Left cardiac atrium (tissue), 4 donors: ENCODE data around the gene TCF12. TPM values are rescaled to one million over a fixed set of nuclear protein-coding genes. Genes with fewer than 3 reads are reported as not detected.

Experiments used
- ATAC-seq, 2 donors: fragments of 200-7000 bp; cut with Tn5 transposase; one replicate each; pipeline ENCODE4 v1.9.1; 2020; ENCODE audit warnings: mild to moderate bottlenecking in 2 of 2, moderate library complexity in 2 of 2
- DNase-seq: peaks from one replicate; pipeline ENCODE4 v3.0.0-alpha.2; 2020
- intact Hi-C, 2 donors: fragments of 100-400 bp; cut with DNase I; formaldehyde crosslinking; loops; one replicate each; pipeline versions ENCODE4 v1.14.1 to v1.15.1; 2022 to 2023
- long read RNA-seq: library from polyadenylated mRNA; unstranded; transcript quantifications from one replicate; pipeline ENCODE4 v2.0.0, GENCODE V29; 2021
- total RNA-seq, 2 donors: library from RNA; stranded (reverse); fragmentation: NEBNext Ultra II Directional; extraction: Animal tissue kit (Norgen Biotek cat#: 25700); gene quantifications; one replicate each; pipeline ENCODE4 v1.2.1, GENCODE V29; 2021
- donor health status: DM: no; HTN: yes; CAD: no.
- donor health status: DM: no; HTN: yes; CAD: no; lungs with severe emphysema.
- donor health status: DM: yes; HTN: yes; CAD: no.
- donor health status: Dilated cardiomyopathy.

The TCF12 gene
- total RNA-seq, result 10 to 100 TPM; 44.0 to 53.9 TPM
- long read RNA-seq, full-length matches to known transcripts, result 15 of 49 reads
- long read RNA-seq, partial matches to known transcripts, result 20 of 49 reads
- long read RNA-seq, other reads (novel, unspliced or antisense), result 14 of 49 reads

DNA sequence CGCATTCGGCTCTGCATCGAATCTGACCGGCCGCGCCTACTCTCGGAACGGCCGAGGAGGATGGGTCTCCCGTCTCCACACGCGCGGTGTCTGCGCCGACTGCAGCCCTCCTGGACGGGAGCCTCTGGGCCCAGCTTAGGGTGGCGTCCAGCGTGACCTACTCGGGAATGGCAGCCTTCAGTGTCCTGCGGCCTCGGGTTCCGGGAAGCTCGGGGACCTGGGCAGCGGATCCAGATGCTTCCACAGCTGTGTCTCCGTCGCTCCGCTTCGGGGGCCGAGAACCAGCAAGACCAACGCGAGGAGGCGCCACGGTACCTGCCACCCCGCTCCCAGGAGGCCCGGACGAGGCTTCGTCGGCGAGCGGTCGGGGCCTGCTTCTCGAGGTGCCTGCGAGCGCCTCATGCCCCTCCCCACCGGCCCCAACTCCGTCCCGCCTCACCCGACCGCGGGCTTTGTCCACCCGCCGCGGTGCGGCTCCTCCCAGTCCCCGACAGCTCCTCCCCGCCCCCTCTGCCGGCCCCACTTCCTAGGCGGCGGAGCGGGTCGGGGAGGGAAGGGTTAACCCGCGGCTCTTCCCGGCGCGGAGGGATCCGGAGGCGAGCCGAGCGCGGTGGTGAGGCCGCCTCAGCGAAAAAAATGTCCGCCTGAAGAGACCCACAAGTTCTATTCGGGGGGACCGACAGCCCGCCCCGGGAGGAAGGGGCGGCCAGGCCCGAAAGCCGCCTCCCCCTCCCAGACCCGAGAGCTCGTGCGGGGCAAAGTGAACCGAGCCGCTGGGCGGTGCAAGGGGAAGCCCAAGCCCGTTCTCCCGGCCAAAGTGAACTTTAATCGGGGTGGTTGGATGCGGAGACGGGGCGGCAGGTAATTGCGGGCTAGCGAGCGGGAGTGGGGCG is at the start of gene TCF12:
TCF12 (plus strand) TSS at position 599 of the 893 bp plus-strand sequence. CDS start 1,270 bp downstream, outside the sequence.
- peak; percentile 95 to 98 for ATAC-seq
- intact Hi-C loops, result loop anchor here (1.0 to 10.0 kb wide), 2 partner anchors 31 to 217 kb away; no protein-coding TSS in a partner anchor
- DNase-seq, result peak; percentile 96

DNA sequence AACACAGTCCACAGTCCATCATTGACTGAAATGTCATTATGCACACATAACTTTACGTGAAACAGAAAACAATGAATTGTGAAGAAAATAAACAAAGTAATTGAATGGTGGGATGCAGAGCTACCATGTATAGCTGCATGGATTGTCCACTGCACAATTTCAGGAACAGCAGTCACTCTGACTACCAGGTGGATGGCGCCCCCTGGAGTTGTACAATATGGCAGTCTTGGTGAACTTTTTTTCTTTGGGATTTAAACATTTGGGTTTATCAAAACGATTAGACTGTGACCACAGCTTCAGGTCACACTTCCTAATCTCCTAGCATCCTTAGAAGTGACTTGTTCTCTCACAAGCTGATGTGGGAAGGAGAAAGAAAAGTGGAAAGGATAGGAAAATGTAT is 48.9 kb upstream of the TCF12 start:
- peak; percentile 57 for DNase-seq
- intact Hi-C loops, result loop anchor here (5.0 to 10.0 kb wide), 2 partner anchors 47 to 375 kb away; no protein-coding TSS in a partner anchor
- ATAC-seq, result no peak

DNA sequence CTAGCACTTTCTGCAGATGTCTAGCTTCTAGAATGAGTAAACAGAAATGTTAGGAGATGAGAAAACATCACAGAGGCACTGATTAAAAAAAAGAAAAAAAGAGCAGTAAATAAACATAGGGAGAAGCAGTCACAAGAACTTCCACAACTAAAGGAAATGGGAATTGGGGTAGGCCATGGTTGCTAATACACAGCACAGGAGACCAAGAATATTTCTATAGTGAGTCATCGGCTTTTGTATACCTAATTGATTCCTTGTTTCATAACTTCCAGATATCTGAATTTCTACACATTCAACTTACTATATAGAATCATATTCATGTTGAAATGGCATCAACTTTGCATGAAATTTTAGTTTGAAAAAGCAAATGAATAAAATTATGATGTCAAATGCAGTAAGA is 47.3 kb upstream of the TCF12 start:
- intact Hi-C loops, result loop anchor here in 1 of 2 donors (5.0 kb wide), 1 partner anchor 374 kb away; no protein-coding TSS in a partner anchor
- ATAC-seq, result no peak
- no peak for DNase-seq

DNA sequence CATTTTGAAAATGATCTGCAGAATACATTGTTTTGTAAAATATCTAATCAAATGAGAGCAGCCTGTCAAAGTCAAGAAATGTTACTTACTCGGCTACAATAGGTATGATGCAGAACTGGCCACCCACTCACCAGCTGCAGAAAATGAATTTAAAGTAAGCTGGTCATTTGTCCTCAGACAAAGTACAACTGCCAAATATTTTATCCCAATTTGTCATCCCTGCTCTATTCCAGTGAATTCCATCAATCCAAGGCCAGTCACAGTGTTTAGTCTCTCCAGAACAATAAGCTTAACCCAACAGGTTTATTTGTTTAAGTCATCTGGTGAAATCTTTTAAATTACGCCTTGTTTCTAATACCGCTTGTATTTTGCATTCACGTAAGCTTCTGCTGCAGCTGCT is 46.6 kb upstream of the TCF12 start:
- no peak for DNase-seq
- intact Hi-C loops, result loop anchor here in 1 of 2 donors (5.0 kb wide), 1 partner anchor 375 kb away; no protein-coding TSS in a partner anchor
- no peak for ATAC-seq

DNA sequence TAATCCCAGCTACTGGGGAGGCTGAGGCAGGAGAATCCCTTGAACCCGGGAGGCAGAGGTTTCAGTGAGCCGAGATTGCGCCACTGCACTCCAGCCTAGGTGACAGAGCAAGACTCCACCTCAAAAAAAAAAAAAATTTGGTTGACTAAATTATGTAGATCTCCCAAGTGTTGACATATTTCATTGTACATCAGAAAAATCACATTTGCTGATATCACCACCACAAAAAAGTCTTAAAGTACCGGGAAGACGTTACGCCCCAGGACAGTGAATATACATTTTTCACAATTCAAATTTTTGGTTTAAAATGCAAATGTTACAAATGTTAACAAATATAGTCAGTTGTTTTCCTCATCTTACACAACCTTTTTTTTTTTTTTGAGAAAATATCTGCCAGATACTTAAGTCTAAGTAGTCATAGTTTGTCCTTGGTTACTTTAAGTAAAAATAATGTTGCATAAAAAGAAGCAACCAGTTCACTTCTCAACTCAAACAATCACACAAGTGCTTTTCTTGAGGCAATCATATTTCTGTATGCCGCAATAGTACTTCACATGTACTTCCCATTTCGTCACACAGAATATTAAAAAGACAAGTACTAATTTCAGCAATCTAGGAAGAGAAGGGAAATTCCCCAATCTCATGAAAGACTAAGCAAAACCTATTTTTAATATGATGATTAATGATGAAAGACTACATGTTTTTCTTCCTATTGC is 41.0 kb upstream of the TCF12 start:
- ATAC-seq (no peak), DNase-seq (no peak)
- intact Hi-C loops, result no loop called here

DNA sequence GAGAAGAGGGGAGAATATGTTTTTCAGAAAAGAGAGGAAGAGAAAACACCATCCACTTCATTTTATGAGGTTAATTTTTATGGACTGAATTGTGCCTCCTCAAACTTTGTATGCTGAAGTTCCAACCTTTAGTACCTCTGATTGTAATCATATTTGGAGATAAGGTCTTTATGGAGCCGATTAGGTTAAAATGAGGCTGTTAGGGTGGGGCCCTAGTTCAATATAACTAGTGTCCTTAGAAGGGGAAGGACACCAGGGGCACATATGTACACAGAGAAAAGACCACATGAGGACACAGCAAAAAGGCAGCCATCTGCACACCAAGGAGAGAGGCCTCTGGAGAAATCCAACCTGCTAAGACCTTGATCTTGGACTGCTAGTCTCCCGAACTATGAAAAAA is 38.9 kb upstream of the TCF12 start:
- no peak for ATAC-seq
- intact Hi-C loops, result no loop called here

DNA sequence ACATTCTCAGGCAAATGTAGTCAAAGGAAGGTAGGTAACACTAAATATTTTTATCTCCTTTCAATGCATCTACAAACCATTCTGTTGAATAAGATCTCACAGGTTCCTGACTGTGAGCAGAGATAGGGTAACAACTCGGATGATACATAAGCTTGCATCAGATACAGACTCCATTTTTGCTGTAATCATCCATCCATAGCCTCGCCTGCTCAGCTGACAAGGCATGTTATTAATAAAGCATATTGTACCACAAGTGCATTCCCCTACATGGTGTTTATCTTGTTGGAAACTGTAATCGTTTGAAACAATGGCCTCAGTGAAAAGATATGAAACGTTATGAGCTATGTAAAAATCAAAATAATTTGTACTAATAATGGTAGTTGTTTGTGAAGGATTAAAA is 35.4 kb upstream of the TCF12 start:
- intact Hi-C loops, result no loop called here
- DNase-seq (no peak), ATAC-seq (no peak)

More for the DNA sequence above, 38.9 kb upstream of the TCF12 start:
- DNase-seq, result no peak

DNA sequence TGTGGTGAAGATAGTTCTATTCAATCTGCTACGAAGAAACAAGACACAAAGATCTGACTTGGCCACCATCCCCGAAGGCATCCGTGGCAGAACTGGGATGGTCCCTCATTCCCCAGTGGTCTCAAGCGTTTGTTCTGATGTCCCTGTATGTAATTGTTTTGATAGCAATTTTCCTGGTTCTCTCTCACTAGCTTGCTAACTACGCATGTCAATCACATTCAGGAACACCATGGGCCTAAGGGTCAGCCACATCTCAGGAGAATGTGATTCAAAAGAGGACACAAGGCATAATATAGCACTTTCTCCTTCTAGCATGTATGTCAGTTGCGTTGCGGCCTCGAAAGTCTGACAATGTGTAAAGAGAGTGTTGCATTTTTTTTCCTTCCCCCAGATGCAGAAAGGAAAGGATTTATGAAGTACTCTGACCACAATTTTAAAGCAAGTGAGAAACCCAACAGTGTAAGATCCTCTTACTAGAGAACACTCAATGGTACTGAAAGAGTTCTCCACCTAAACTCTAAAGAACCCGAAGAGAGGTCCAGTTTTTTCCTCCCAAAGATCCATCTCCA is 32.0 kb upstream of the TCF12 start:
- DNase-seq (no peak), ATAC-seq (peak in 1 of 2 donors; percentile 0)
- intact Hi-C loops, result no loop called here

DNA sequence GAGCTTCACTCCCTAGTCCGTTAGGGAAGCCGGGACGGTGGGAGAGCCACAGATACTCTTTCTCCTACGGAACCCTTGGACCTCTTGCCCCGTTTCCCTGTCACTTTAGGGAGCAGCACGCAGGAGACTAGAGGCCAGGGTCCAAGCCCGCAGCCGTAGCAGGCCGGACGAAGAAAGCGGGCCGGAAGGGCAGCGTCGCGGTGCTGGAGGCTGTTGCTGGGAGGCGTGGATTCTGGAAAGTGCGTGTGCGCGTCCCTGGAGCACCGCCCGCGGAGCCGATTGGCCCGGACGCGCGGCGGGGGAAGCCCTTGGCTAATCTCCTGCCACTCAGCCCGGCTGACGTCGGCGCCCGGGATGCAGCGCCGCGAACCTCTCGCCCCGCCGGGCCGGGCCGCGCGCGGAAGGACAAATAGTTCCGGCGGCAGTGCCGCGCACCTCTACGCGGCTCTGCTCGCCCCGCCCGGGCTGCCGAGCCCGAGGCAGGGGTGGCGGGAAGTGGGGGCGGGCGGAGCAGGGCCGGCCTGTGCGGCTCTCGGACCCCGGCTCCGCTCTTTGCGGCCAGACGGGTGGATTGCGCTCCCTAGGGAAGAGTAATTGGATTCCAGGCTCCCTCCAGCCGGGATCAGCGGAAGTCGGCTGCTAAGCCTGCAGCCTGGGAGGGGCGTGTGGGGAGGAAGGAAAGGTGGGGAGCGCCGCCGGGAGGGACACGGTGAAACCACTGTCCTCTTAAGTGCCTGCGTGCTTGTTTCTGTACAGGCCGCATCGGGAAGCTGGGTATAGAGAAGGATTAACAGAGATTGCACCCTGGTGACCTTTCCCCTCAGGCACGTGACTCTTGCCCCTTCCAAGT is 31.3 kb upstream of the TCF12 start:
- peak; percentile 98 for ATAC-seq
- peak; percentile 96 for DNase-seq
- intact Hi-C loops, result loop anchor here in 1 of 2 donors (1.0 kb wide), 1 partner anchor 31 kb away; the partner anchor contains the start of gene TCF12

DNA sequence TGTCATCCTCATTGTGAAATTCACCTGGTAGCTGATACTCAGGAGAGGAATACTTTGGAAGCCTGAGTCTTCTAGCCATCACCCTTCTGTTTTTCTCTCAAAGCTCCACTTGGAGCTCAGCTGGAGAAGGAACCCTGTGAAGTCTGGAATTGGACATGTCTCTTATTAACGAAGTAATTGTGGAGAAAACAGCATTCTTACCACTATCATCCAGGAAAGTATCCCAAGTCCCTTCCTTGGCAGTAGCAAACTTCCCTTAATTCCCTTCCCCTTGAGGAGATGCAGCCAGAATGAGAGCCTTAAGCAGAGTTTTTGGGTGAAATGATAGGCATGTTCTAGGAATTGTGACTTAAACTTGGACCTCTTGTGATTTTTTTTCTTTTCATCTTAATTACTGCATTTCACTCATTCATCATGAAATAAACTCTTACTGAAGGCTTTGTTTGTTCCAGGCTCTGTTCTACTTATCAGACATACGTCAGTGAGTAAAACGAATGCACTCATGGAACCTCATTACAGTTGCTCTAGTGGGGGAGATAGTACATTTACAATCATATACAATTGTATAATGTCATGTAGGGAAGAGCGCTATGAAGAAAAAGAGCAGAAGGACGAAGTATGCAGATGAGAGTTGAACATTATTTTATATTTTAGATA is 30.5 kb upstream of the TCF12 start:
- intact Hi-C loops, result loop anchor here in 1 of 2 donors (1.0 kb wide), 1 partner anchor 30 kb away; the partner anchor contains the start of gene TCF12
- DNase-seq (no peak), ATAC-seq (no peak)

DNA sequence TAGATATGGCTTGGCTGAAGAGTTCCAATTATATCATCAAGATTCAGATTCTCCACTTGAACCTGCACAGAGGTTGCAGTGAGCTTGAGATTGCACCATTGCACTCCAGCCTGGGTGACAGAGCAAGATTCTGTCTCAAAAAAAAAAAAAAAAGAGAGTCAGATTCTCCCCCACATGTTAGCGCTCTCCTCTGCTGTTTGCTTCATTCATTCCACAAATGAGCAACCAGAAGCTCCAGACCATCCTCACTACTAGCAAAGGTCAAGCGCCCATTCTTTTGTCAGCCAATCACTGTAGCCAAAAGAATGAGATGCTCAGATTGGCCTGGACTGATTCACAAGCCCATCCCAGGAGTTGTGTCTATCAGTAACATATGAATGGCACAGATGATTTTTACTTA is 28.4 kb upstream of the TCF12 start:
- intact Hi-C loops, result no loop called here
- DNase-seq, result no peak
- no peak for ATAC-seq

DNA sequence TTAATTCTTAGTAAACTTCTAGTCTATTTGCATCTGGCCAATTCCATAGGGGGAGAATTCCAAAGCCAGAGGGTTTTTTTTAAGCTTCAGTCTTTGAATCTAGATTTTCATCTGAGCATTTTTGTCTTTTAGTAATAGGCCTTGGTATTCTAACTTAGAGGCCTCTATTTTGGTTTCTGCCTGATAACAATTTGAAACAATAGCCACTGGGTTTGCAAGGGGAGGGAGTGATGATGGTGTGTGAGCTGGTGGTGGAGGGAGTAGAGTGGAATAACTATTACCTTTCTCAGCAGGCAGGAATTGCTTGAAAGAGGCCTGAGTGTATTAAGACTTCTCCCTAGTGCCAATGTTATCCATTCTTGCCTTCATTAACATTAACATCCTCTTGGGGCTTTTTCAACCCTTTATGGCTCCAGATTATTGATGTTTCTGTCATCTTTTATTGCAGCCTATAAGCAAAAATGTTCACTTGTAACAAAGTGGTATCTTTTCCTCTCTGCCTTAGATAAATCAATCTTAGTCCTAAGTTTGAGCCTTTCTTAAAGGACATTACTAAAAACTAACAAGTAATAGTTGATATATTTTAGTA is 26.5 kb upstream of the TCF12 start:
- intact Hi-C loops, result no loop called here
- DNase-seq (no peak), ATAC-seq (no peak)

DNA sequence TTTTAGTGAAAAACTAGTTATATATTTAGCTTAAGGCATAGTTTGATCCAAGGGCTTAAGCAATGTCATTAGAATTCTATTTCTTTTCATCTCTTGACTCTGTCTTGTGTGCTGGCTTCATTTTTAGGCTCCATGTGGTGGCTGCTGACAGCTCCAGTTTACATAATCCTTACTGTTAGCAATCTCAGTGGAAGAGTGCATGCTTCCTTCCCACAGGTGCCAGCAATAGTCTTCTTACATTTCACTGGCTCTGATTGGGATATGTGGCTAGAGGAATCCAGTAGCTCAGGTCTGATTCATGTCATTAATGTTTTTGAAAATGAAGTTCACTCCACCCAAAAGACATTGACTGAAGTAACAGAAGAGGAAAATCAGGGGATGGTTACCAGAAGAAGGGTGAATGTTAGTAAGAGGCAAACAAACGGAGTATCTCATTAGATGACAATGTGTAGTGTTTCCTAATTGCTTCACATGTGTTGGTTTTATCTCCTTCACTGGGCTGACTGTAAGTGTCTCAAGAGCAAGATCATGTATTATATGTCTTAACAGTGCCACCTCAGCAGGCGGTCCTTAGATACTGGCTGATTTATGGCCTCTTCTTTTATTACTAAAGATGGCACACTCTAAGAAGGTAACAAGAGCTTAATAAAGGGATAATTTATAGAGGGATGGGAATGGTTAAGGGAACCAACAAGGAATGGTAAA is 25.6 kb upstream of the TCF12 start:
- intact Hi-C loops, result no loop called here
- no peak for DNase-seq
- no peak for ATAC-seq

DNA sequence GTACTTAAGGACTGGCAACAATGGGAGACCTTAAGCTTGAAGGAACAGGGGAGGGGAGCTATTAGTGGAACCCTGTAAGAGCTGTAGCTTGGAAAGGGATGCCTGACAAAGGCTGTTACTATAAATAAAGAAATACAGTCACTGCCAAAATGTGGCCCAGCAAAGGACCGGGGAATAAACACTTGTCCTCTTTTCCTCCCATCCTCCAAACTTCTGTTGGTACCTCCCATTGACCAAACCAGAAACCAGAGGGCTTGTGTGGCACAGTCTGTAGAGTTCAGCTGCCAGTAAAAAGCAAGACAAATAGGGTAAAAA is 25.1 kb upstream of the TCF12 start:
- intact Hi-C loops, result no loop called here
- ATAC-seq (peak in 1 of 2 donors; percentile 51), DNase-seq (no peak)

DNA sequence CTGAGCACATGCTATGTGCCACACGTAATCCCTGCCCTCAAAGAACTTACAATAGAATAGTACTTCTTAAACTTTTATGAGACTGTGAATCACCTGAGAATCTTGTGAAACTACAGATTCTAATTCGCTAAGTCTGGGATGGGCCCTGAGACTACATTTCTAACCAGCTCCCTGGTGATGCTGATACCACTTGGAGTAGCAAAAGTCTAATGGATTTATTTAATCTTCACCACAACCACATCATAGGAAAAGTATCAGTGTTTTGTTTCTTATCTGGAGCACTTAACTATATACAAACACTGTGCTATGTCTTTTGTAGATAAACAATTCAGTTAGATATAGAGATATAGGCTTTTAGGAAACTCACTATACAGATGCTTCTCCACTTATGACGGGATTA is 23.8 kb upstream of the TCF12 start:
- DNase-seq, result no peak
- no peak for ATAC-seq
- intact Hi-C loops, result no loop called here

DNA sequence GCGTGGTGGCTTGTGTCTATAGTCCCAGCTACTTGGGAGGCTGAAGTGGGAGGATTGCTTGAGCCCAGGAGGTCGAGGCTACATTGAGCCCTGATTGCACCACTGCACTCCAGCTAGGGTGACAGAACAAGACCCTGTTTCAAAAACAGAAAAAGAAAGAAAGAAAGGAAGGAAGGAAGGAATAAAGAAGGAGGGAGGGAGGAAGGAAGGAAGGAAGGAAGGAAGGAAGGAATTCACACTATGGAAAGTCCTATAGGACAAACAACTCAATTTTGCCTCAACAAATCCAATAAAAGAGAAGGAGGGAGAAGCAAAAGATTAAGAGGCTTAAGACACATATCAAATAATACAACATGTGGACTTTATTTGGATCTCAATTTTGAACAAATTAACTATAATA is 16.5 kb upstream of the TCF12 start:
- no peak for DNase-seq
- ATAC-seq, result no peak
- intact Hi-C loops, result no loop called here

DNA sequence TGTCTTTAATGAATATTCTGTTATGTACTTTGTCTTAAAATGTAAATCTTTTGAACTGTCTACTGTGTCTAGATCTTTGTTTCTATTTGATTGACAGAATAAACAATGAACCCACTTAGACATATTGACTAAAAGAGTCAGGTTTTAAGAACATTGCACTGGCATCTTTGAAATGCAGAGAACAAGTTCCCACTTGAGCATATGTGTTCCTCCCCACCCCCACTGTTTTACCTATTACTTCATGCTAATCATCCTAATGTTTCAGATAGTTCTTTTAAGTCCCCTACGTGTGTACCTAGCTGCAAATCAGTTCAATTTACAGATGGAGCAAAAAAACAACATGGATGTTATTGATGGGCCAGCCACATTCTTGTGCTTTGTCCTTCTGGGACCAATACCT is 11.7 kb upstream of the TCF12 start:
- intact Hi-C loops, result no loop called here
- no peak for DNase-seq
- no peak for ATAC-seq
